SK-N-SH (cell line): ENCODE measurements around the gene SNX5.

Experiments
- CTCF ChIP-seq: fragments of 200-600 bp; sonication (generic); IDR thresholded peaks from 2 replicates; pipeline ENCODE4 v1.6.1; 2017; ENCODE audit warnings: antibody characterized with exemption, mild to moderate bottlenecking, moderate library complexity
- FOXJ3 ChIP-seq: sonication (generic); formaldehyde crosslinking; IDR thresholded peaks from 2 replicates; pipeline ENCODE4 v1.5.1; 2020; ENCODE audit warnings: mild to moderate bottlenecking, missing genetic modification reagents
- MXI1 ChIP-seq: IDR thresholded peaks from 2 replicates; pipeline ENCODE4 v1.6.1; 2012; ENCODE audit warnings: mild to moderate bottlenecking, low read depth, low read length, improper control_type of control experiment
- POLR2AphosphoS5 ChIP-seq: IDR thresholded peaks from 2 replicates; pipeline ENCODE4 v1.6.1; 2012; ENCODE audit warnings: low read depth, low read length
- SIN3A ChIP-seq: IDR thresholded peaks from 2 replicates; pipeline ENCODE4 v1.6.1; 2012; ENCODE audit warnings: low read depth, mild to moderate bottlenecking, low read length, moderate library complexity, borderline replicate concordance
- USF2 ChIP-seq: fragments of 150-350 bp; IDR thresholded peaks from 2 replicates; pipeline ENCODE4 v1.6.1; 2017; ENCODE audit warnings: antibody characterized with exemption, low read length, low read depth, borderline replicate concordance

- TF ChIP-seq MXI1 (no peak), CTCF (no peak), SIN3A (no peak), FOXJ3 (CRISPR knock-in tag) (no peak), POLR2AphosphoS5 (no peak), USF2 (no peak)
Measured at GRCh38 chr20:17911927-17912326, 56.7 kb downstream of the SNX5 start.
